Thyroid gland (tissue), 4 donors: ENCODE results near the gene PEX14.

ENCODE experiments used
- POLR2A ChIP-seq, 2 donors: fragments of 450-650 bp; IDR thresholded peaks; one replicate each; pipeline ENCODE4 v1.6.1; 2017; ENCODE audit warnings: antibody characterized with exemption in 2 of 2, mild to moderate bottlenecking in 2 of 2, moderate library complexity in 1 of 2
- TF ChIP-seq, protein P1 (sequence below), 6 experiments: fragments of 200-600 bp in 3 of 6; fragments of 450-650 bp in 3 of 6; sonication (generic) in 3 of 6; IDR thresholded peaks; one replicate each; pipeline ENCODE4 v1.5.1; 2016 to 2019; ENCODE audit warnings: antibody characterized with exemption in 6 of 6, mild to moderate bottlenecking in 2 of 6, inconsistent platforms in 1 of 6, moderate library complexity in 1 of 6

DNA sequence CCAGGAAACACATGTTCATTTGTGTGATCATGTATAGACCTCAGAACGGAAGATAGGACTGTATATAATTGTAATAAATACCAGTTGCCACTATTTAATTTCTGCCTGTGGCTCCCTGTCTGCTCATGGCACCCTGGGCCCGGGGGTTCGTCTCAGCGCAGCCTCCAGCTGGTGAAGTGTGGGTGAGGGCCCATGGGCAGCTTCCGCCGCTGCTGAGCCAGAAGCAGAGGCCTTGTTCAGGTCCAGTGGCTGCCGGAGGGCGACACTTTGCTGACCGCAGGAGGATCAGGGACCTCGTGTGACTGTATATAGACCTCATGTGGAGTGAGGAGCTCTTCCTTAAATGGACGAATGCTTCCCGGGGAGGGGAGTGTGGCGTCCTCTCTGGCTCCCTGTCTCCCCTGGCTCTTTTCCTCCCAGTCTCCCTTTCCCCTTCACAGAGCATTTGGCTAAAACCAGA is 155.9 kb downstream of the PEX14 start:
- TF ChIP-seq, protein P1, sequence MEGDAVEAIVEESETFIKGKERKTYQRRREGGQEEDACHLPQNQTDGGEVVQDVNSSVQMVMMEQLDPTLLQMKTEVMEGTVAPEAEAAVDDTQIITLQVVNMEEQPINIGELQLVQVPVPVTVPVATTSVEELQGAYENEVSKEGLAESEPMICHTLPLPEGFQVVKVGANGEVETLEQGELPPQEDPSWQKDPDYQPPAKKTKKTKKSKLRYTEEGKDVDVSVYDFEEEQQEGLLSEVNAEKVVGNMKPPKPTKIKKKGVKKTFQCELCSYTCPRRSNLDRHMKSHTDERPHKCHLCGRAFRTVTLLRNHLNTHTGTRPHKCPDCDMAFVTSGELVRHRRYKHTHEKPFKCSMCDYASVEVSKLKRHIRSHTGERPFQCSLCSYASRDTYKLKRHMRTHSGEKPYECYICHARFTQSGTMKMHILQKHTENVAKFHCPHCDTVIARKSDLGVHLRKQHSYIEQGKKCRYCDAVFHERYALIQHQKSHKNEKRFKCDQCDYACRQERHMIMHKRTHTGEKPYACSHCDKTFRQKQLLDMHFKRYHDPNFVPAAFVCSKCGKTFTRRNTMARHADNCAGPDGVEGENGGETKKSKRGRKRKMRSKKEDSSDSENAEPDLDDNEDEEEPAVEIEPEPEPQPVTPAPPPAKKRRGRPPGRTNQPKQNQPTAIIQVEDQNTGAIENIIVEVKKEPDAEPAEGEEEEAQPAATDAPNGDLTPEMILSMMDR (IDR thresholded peaks at IDR 0.05), result no peak
- no peak for TF ChIP-seq POLR2A (IDR thresholded peaks at IDR 0.05)
